ENCODE results near the gene TOM1L1. TPM values are rescaled to one million over a fixed set of nuclear protein-coding genes. Genes with fewer than 3 reads are reported as not detected.

TOM1L1 gene
- total RNA-seq, 1 experiment from 2014 or later = 44.6 TPM

- H2BK12ac ChIP-seq (ENCODE audit: insufficient read length, low read depth, low read length) = no peak overlapping the region
- no peak overlapping the region for H2AFZ ChIP-seq (ENCODE audit: low read length)
- no CpG with 5 or more reads among the region's 1 CpG for WGBS (ENCODE audit: extremely low coverage, insufficient read length, low lambda C conversion rate)
- no peak overlapping the region for H2BK15ac ChIP-seq (ENCODE audit: low read depth, low read length)
- TF ChIP-seq, protein P1, sequence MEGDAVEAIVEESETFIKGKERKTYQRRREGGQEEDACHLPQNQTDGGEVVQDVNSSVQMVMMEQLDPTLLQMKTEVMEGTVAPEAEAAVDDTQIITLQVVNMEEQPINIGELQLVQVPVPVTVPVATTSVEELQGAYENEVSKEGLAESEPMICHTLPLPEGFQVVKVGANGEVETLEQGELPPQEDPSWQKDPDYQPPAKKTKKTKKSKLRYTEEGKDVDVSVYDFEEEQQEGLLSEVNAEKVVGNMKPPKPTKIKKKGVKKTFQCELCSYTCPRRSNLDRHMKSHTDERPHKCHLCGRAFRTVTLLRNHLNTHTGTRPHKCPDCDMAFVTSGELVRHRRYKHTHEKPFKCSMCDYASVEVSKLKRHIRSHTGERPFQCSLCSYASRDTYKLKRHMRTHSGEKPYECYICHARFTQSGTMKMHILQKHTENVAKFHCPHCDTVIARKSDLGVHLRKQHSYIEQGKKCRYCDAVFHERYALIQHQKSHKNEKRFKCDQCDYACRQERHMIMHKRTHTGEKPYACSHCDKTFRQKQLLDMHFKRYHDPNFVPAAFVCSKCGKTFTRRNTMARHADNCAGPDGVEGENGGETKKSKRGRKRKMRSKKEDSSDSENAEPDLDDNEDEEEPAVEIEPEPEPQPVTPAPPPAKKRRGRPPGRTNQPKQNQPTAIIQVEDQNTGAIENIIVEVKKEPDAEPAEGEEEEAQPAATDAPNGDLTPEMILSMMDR (conservative IDR thresholded peaks at IDR 0.05) = no peak
- H3K79me2 ChIP-seq (ENCODE audit: insufficient read depth, low read length) = no peaks in the 10 kb centered on the region
- H3K27me3 ChIP-seq (ENCODE audit: insufficient read depth, low read length) = no peaks in the 10 kb centered on the region
- no peaks in the 10 kb centered on the region for H3K4me1 Mint-ChIP-seq
- no peaks in the 10 kb centered on the region for H3K27me3 Mint-ChIP-seq (ENCODE audit: low read depth)
- H3K27ac Mint-ChIP-seq = no peak overlapping the region
- H4K20me1 ChIP-seq (ENCODE audit: control insufficient read depth, insufficient read depth, insufficient read length) = no peaks in the 10 kb centered on the region
- H3K23ac ChIP-seq (ENCODE audit: insufficient read length, low read depth, low read length) = no peak overlapping the region
- no peaks in the 10 kb centered on the region for H3K79me1 ChIP-seq (ENCODE audit: insufficient read depth, low read depth, low read length, poor library complexity, severe bottlenecking)
- H4K91ac ChIP-seq (ENCODE audit: insufficient read length, low read depth, low read length) = no peak overlapping the region
- H3K18ac ChIP-seq (ENCODE audit: insufficient read length, low read depth, low read length) = no peak overlapping the region
- DNase-seq = no peak
- H2AK5ac ChIP-seq (ENCODE audit: insufficient read length, low read length) = no peak overlapping the region
- no peaks in the 10 kb centered on the region for H3K9me3 ChIP-seq (ENCODE audit: control insufficient read depth, low read depth, low read length)
- no peak overlapping the region for H3K9ac ChIP-seq (ENCODE audit: extremely low read depth, insufficient read length, low read length)
- H3K23me2 ChIP-seq (ENCODE audit: insufficient read length, low read depth, low read length, poor library complexity, severe bottlenecking) = no peaks in the 10 kb centered on the region
- H4K5ac ChIP-seq (ENCODE audit: insufficient read length, low read depth, low read length) = no peak overlapping the region
- H2BK120ac ChIP-seq (ENCODE audit: low read depth, low read length, poor library complexity, severe bottlenecking) = no peak overlapping the region
- H3K4me3 Mint-ChIP-seq = no peak overlapping the region
- H2BK20ac ChIP-seq (ENCODE audit: low read depth, low read length, poor library complexity, severe bottlenecking) = no peak overlapping the region
- H2BK5ac ChIP-seq (ENCODE audit: insufficient read length, low read length) = no peak overlapping the region
- no peak overlapping the region for H3K14ac ChIP-seq (ENCODE audit: insufficient read depth, low read length)
- no peak overlapping the region for H3K4ac ChIP-seq (ENCODE audit: low read depth, low read length)
- H3K56ac ChIP-seq (ENCODE audit: insufficient read length, low read depth, low read length) = no peak overlapping the region
- H3K36me3 Mint-ChIP-seq (ENCODE audit: insufficient read depth in 1 of 3, low read depth in 3 of 3) = peaks cover 0 to 4% (median 0%) of the 10 kb centered on the region in 3 experiments; a peak in 2 of 7 replicates
- no peak overlapping the region for H3T11ph ChIP-seq (ENCODE audit: low read length)
- no peaks in the 10 kb centered on the region for H3K9me3 Mint-ChIP-seq
- no peak overlapping the region for H3K4me2 ChIP-seq (ENCODE audit: insufficient read depth, insufficient read length, low read length)
- no peak overlapping the region for H4K8ac ChIP-seq (replicated peaks; ENCODE audit: insufficient read length, low read depth, low read length)
- no peaks in the 10 kb centered on the region for H3K4me1 ChIP-seq (ENCODE audit: insufficient read depth, low read length)
- H3K27ac ChIP-seq (ENCODE audit: insufficient read length, low read depth, low read length) = no peak overlapping the region
Observed at GRCh38 chr17:54996441-54996840, 95.8 kb downstream of the TOM1L1 start.
